OCI-LY1 (cell line): ENCODE results near the gene RAD51B.

Source experiments
- H2AFZ ChIP-seq: fragments of 200-600 bp; sonication (generic), shearing (Covaris generic); 2 replicates; pipeline ENCODE4 v1.6.0; 2014; ENCODE audit warnings: antibody characterized with exemption, mild to moderate bottlenecking, low read length
- H3F3A ChIP-seq: fragments of 200-600 bp; sonication (generic), shearing (Covaris generic); 2 replicates; pipeline ENCODE4 v1.6.0; 2014; ENCODE audit warnings: mild to moderate bottlenecking, antibody characterized with exemption, low read length, moderate library complexity; ENCODE audit not compliant: insufficient read depth
- H3K27ac ChIP-seq: fragments of 200-600 bp; sonication (generic); 2 replicates; pipeline ENCODE4 v1.5.1; 2014; ENCODE audit warnings: low read length, mixed run types, mild to moderate bottlenecking, low read depth; ENCODE audit not compliant: poor library complexity, severe bottlenecking
- H3K27me3 ChIP-seq: fragments of 200-600 bp; sonication (generic); 2 replicates; pipeline ENCODE4 v1.6.0; 2014; ENCODE audit warnings: antibody characterized with exemption, mild to moderate bottlenecking, low read length, moderate library complexity; ENCODE audit not compliant: insufficient read depth
- H3K36me3 ChIP-seq: fragments of 200-600 bp; sonication (generic); 2 replicates; pipeline ENCODE4 v1.6.1; 2014; ENCODE audit warnings: mild to moderate bottlenecking, antibody characterized with exemption, low read length, moderate library complexity, mixed read lengths; ENCODE audit not compliant: insufficient read depth
- H3K4me1 ChIP-seq: fragments of 200-600 bp; sonication (generic); 2 replicates; pipeline ENCODE4 v1.5.1; 2014; ENCODE audit warnings: mild to moderate bottlenecking, low read length, moderate library complexity; ENCODE audit not compliant: insufficient read depth, severe bottlenecking
- H3K4me2 ChIP-seq: fragments of 200-600 bp; sonication (generic), shearing (Covaris generic); 2 replicates; pipeline ENCODE4 v1.6.1; 2014; ENCODE audit warnings: low read length
- H3K4me3 ChIP-seq: fragments of 200-600 bp; sonication (generic); 2 replicates; pipeline ENCODE4 v1.5.1; 2014; ENCODE audit warnings: low read length, low read depth, mild to moderate bottlenecking, mixed read lengths; ENCODE audit not compliant: poor library complexity, severe bottlenecking
- H3K79me2 ChIP-seq: fragments of 200-600 bp; shearing (Covaris generic); 2 replicates; pipeline ENCODE4 v1.6.1; 2016; ENCODE audit warnings: mixed run types, low read length, mixed read lengths; ENCODE audit not compliant: insufficient read depth
- H3K9ac ChIP-seq: fragments of 200-600 bp; sonication (generic), shearing (Covaris generic); 2 replicates; pipeline ENCODE4 v1.6.1; 2014; ENCODE audit warnings: mild to moderate bottlenecking, low read length, mixed read lengths
- H3K9me2 ChIP-seq: fragments of 200-600 bp; sonication (generic), shearing (Covaris generic); 2 replicates; pipeline ENCODE4 v1.6.1; 2014; ENCODE audit warnings: low read depth, mild to moderate bottlenecking, low read length, mixed read lengths
- H3K9me3 ChIP-seq: fragments of 200-600 bp; shearing (Covaris generic); 2 replicates; pipeline ENCODE4 v1.6.1; 2014; ENCODE audit warnings: low read length, mixed read lengths
- H4K20me1 ChIP-seq: fragments of 200-600 bp; sonication (generic), shearing (Covaris generic); 2 replicates; pipeline ENCODE4 v1.6.0; 2016; ENCODE audit warnings: mild to moderate bottlenecking, low read length; ENCODE audit not compliant: insufficient read depth
- CTCF ChIP-seq: fragments of 200-600 bp; sonication (generic), shearing (Covaris generic); IDR thresholded peaks from 2 replicates; pipeline ENCODE4 v1.5.1; 2017; ENCODE audit warnings: mild to moderate bottlenecking, antibody characterized with exemption, low read length, moderate library complexity, mixed read lengths
- EZH2 ChIP-seq: fragments of 200-600 bp; sonication (generic), shearing (Covaris generic); IDR thresholded peaks from 2 replicates; pipeline ENCODE4 v1.8.0; 2017; ENCODE audit warnings: borderline replicate concordance, mixed run types, mild to moderate bottlenecking, antibody characterized with exemption, low read length, moderate library complexity, mixed read lengths

Gene RAD51B

GRCh38 chr14:68684466-68685418 is 865.2 kb downstream of the RAD51B start:
- Histone ChIP-seq H3K27ac (peak overlapping the region; percentile 91), H3K9ac (peak overlapping the region; percentile 41; the same call in 1 of the 2 replicates), H3K36me3 (no peaks in the 10 kb centered on the region), H3K4me1 (peaks cover 71% of the 10 kb centered on the region), H3K4me2 (peak overlapping the region; percentile 59), H3F3A (0 out of 2 replicates have a peak, but pooled peaks cover 6% of the 10 kb centered on the region), H3K9me2 (no peaks in the 10 kb centered on the region), H4K20me1 (no peaks in the 10 kb centered on the region), H2AFZ (no peak overlapping the region), H3K27me3 (no peaks in the 10 kb centered on the region), H3K4me3 (peak overlapping the region; percentile 36), H3K79me2 (no peaks in the 10 kb centered on the region), H3K9me3 (no peaks in the 10 kb centered on the region)
- TF ChIP-seq EZH2 (no peak), CTCF (no peak)

- TF ChIP-seq EZH2 (no peak), CTCF (no peak)
- peak overlapping the region; percentile 91 for H3K27ac ChIP-seq
Measured at GRCh38 chr14:68685419-68686204, 866.0 kb downstream of the RAD51B start.

GRCh38 chr14:68686205-68686465 is 866.6 kb downstream of the RAD51B start:
- TF ChIP-seq EZH2: no peak
- TF ChIP-seq CTCF: no peak
- H3K27me3 ChIP-seq: no peaks in the 10 kb centered on the region
- H3K4me2 ChIP-seq: peak overlapping the region; percentile 59; the same call in 1 of the 2 replicates
- H2AFZ ChIP-seq: no peak overlapping the region
- no peaks in the 10 kb centered on the region for H3K9me3 ChIP-seq
- H3K4me3 ChIP-seq: no peak overlapping the region
- no peaks in the 10 kb centered on the region for H4K20me1 ChIP-seq
- H3K9me2 ChIP-seq: no peaks in the 10 kb centered on the region
- no peaks in the 10 kb centered on the region for H3K79me2 ChIP-seq
- peak overlapping the region; percentile 8; the same call in 1 of the 2 replicates for H3K9ac ChIP-seq
- no peaks in the 10 kb centered on the region for H3K36me3 ChIP-seq
- peaks cover 75% of the 10 kb centered on the region for H3K4me1 ChIP-seq
- H3K27ac ChIP-seq: peak overlapping the region; percentile 91
- H3F3A ChIP-seq: 0 out of 2 replicates have a peak, but pooled peaks cover 6% of the 10 kb centered on the region

More at GRCh38 chr14:68685419-68686204, 866.0 kb downstream of the RAD51B start:
- Histone ChIP-seq H2AFZ (no peak overlapping the region), H3K4me3 (peak overlapping the region; percentile 36), H3K4me2 (peak overlapping the region; percentile 59), H3K9ac (peak overlapping the region; percentile 41; the same call in 1 of the 2 replicates), H3K79me2 (no peaks in the 10 kb centered on the region), H3K27me3 (no peaks in the 10 kb centered on the region), H3K4me1 (peaks cover 76% of the 10 kb centered on the region), H3K9me3 (no peaks in the 10 kb centered on the region), H3F3A (0 out of 2 replicates have a peak, but pooled peaks cover 6% of the 10 kb centered on the region), H3K36me3 (no peaks in the 10 kb centered on the region), H4K20me1 (no peaks in the 10 kb centered on the region), H3K9me2 (no peaks in the 10 kb centered on the region)
